Measurements from ENCODE around the gene IL36A. TPM values are rescaled to one million over a fixed set of nuclear protein-coding genes. Genes with fewer than 3 reads are reported as not detected.

IL36A gene
- total and polyA plus RNA-seq, 9 of the 15 experiments (the other 6 are each of a cell fraction or from before 2014, with no cell fraction given), result not detected

- Histone ChIP-seq H3K4me1 (replicated peaks in 1 of 2; ENCODE audit: control insufficient read depth in 2 of 2, insufficient read depth in 2 of 2, low read length in 2 of 2) (peaks cover 0 to 6% of the 10 kb centered on the region in 2 experiments; a peak in 1 of 5 replicates), H3K9ac (ENCODE audit: insufficient read depth in 1 of 2, low read depth in 2 of 2, low read length in 2 of 2) (no peak overlapping the region), H3K9me3 (replicated peaks; ENCODE audit: control insufficient read depth, insufficient read depth, low read depth, low read length) (no peaks in the 10 kb centered on the region), H2AFZ (ENCODE audit: low read depth, low read length) (no peak overlapping the region), H3K79me2 (ENCODE audit: control insufficient read depth, insufficient read depth, low read length) (no peaks in the 10 kb centered on the region), H3K27ac (ENCODE audit: extremely low read depth, low read depth, low read length) (no peak overlapping the region), H3K27me3 (ENCODE audit: control insufficient read depth in 2 of 2, insufficient read depth in 2 of 2, low read length in 2 of 2) (no peaks in the 10 kb centered on the region), H3K4me3 (no peak overlapping the region), H3K36me3 (ENCODE audit: control insufficient read depth, insufficient read depth, low read length) (no peaks in the 10 kb centered on the region), H4K20me1 (replicated peaks; ENCODE audit: control insufficient read depth, insufficient read depth, low read length) (no peaks in the 10 kb centered on the region), H3K4me2 (ENCODE audit: insufficient read depth, low read length) (no peak overlapping the region), H3K9me1 (ENCODE audit: control insufficient read depth, insufficient read depth, low read length) (no peaks in the 10 kb centered on the region)
- ChIA-PET POLR2A (interaction anchor here (0.6 to 0.9 kb wide), 2 partner anchors 51 to 71 kb away, joined by 3 read pairs; no protein-coding TSS in a partner anchor), CTCF (ENCODE audit: low intra/inter-chr PET ratio) (no interaction called here)
- no TSS peak for BruUV-seq (replicated peaks)
- in situ Hi-C loops (cut with MboI), result no loop called here
- WGBS (ENCODE audit: insufficient coverage, low coverage, missing lambda C conversion rate), result 3% methylated on average over 2 of the region's 2 CpGs
- DNase-seq (ENCODE audit: extremely low read depth in 1 of 4, low spot score in 3 of 4) (no peak), FAIRE-seq (no peak), ATAC-seq (no peak)
- intact Hi-C loops (cut with micrococcal nuclease), result no loop called here
- no peak for TF ChIP-seq PTBP1 (IDR thresholded peaks at IDR 0.05; ENCODE audit: low read depth, low read length)
- TF ChIP-seq MEIS2 (IDR thresholded peaks at IDR 0.05; ENCODE audit: partially characterized antibody), result no peak
- no peak for TF ChIP-seq HDAC1 (IDR thresholded peaks at IDR 0.05)
- no peak for TF ChIP-seq PTTG1 (tag; IDR thresholded peaks at IDR 0.05; ENCODE audit: low read depth)
- TF ChIP-seq, protein P1, sequence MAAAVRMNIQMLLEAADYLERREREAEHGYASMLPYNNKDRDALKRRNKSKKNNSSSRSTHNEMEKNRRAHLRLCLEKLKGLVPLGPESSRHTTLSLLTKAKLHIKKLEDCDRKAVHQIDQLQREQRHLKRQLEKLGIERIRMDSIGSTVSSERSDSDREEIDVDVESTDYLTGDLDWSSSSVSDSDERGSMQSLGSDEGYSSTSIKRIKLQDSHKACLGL (CRISPR knock-in tag; IDR thresholded peaks at IDR 0.05; ENCODE audit: borderline replicate concordance, poor library complexity, severe bottlenecking), result no peak
- TF ChIP-seq ZNF592 (IDR thresholded peaks at IDR 0.05), result no peak
These were observed 20.5 kb downstream of the IL36A start for GRCh38 chr2:113025737-113026136.
